GM12878 (cell line): Measurements from ENCODE around the gene COPS6. TPM values are rescaled to one million over a fixed set of nuclear protein-coding genes. Genes with fewer than 3 reads are reported as not detected.

ENCODE experiments used
- ATAC-seq: fragments of 200-7000 bp; cut with Tn5 transposase; 3 replicates; pipeline ENCODE4 v1.9.1; 2020; ENCODE audit warnings: mild to moderate bottlenecking, moderate library complexity
- BruUV-seq: library from RNA; stranded (reverse); fragments of 400-500 nt; replicated peaks from 2 replicates; lab custom pipeline; 2021; lab: Mats Ljungman, UMichigan
- CTCF ChIA-PET: fragments of 300-600 bp; sonication (Branson Sonifier 250); formaldehyde crosslinking; extraction: SDS; loops from one replicate; lab custom pipeline; 2021; ENCODE audit warnings: inconsistent platforms; lab: Yijun Ruan, JAX
- POLR2A ChIA-PET: fragments of 350-600 bp; formaldehyde crosslinking; extraction: SDS; loops from one replicate; lab custom pipeline; 2021; ENCODE audit warnings: inconsistent platforms; lab: Charles Lee
- RAD21 ChIA-PET: fragments of 300-600 bp; sonication (Branson Sonifier 250); formaldehyde crosslinking; loops from one replicate; lab custom pipeline; 2023; ENCODE audit warnings: antibody characterized with exemption; ENCODE audit not compliant: unreplicated experiment; lab: Charles Lee
- SMC1A ChIA-PET: fragments of 300-600 bp; sonication (Branson Sonifier 250); formaldehyde crosslinking; loops from one replicate; lab custom pipeline; 2023; ENCODE audit not compliant: unreplicated experiment, uncharacterized antibody; lab: Charles Lee
- DNase-seq: peaks from one replicate; pipeline ENCODE4 v3.0.0-alpha.2; 2011; ENCODE audit warnings: low read depth, low spot score
- FAIRE-seq: peaks from 3 replicates; lab custom pipeline; 2011; peaks lifted over from hg19 to GRCh38; lab: Jason Lieb, UNC
- H2AFZ ChIP-seq: 2 replicates; pipeline ENCODE4 v1.6.0; 2011; ENCODE audit warnings: low read depth, low read length, control low read depth; ENCODE audit not compliant: control insufficient read depth
- H3K27ac ChIP-seq: 2 replicates; pipeline ENCODE4 v1.5.1; 2011; ENCODE audit warnings: control low read depth; ENCODE audit not compliant: control insufficient read depth, insufficient read depth
- H3K27me3 ChIP-seq, 2 experiments: replicated peaks in 1 of 2; 2 replicates each; pipeline versions ENCODE4 v1.6.0 to v1.6.1; 2011; ENCODE audit warnings: low read length in 1 of 2; ENCODE audit not compliant: control insufficient read depth in 2 of 2, insufficient read depth in 2 of 2
- H3K36me3 ChIP-seq, 2 experiments: 2 replicates each; pipeline ENCODE4 v1.5.1; 2011; ENCODE audit warnings: low read length in 1 of 2; ENCODE audit not compliant: control insufficient read depth in 2 of 2, insufficient read depth in 2 of 2
- H3K4me1 ChIP-seq: 2 replicates; pipeline ENCODE4 v1.6.1; 2011; ENCODE audit warnings: mild to moderate bottlenecking, low read length, moderate library complexity, mixed read lengths; ENCODE audit not compliant: control insufficient read depth, insufficient read depth
- H3K4me2 ChIP-seq: 2 replicates; pipeline ENCODE4 v1.6.0; 2011; ENCODE audit warnings: control low read depth; ENCODE audit not compliant: control insufficient read depth, insufficient read depth
- H3K4me3 ChIP-seq: fragments of 200-600 bp; sonication (generic); 2 replicates; pipeline ENCODE4 v1.5.1; 2016
- H3K79me2 ChIP-seq: 2 replicates; pipeline ENCODE4 v1.6.0; 2011; ENCODE audit warnings: low read length; ENCODE audit not compliant: control insufficient read depth, insufficient read depth
- H3K9ac ChIP-seq: 2 replicates; pipeline ENCODE4 v1.8.0; 2011; ENCODE audit warnings: low read length, control low read depth, mixed read lengths; ENCODE audit not compliant: control insufficient read depth, insufficient read depth
- H3K9me3 ChIP-seq: replicated peaks from 3 replicates; pipeline ENCODE4 v1.5.1; 2011; ENCODE audit warnings: mild to moderate bottlenecking, low read length; ENCODE audit not compliant: control insufficient read depth, insufficient read depth
- H4K20me1 ChIP-seq: 2 replicates; pipeline ENCODE4 v1.6.0; 2011; ENCODE audit not compliant: control insufficient read depth, insufficient read depth
- BCL3 ChIP-seq: IDR thresholded peaks from 2 replicates; pipeline ENCODE4 v1.6.1; 2011; ENCODE audit warnings: borderline replicate concordance, low read depth, mild to moderate bottlenecking, moderate library complexity, low read length; ENCODE audit not compliant: insufficient read depth, poor library complexity, severe bottlenecking
- CREB1 ChIP-seq: IDR thresholded peaks from 2 replicates; pipeline ENCODE4 v1.6.1; 2012; ENCODE audit warnings: low read depth, mild to moderate bottlenecking, inconsistent platforms
- GATAD2B ChIP-seq: fragments of 450-650 bp; conservative IDR thresholded peaks from 2 replicates; pipeline ENCODE4 v1.6.1; 2017; ENCODE audit warnings: low read depth, mild to moderate bottlenecking, moderate library complexity
- JUND ChIP-seq: IDR thresholded peaks from 2 replicates; pipeline ENCODE4 v1.6.1; 2012; ENCODE audit warnings: low read depth, mild to moderate bottlenecking, low read length, improper control_type of control experiment, moderate library complexity
- MYB ChIP-seq: fragments of 150-350 bp; IDR thresholded peaks from 2 replicates; pipeline ENCODE4 v1.6.1; 2014; ENCODE audit warnings: mild to moderate bottlenecking, low read depth, low read length, borderline replicate concordance
- SMAD5 ChIP-seq: IDR thresholded peaks from 2 replicates; pipeline ENCODE4 v1.6.1; 2016; ENCODE audit warnings: antibody characterized with exemption, low read depth
- SMC3 ChIP-seq: IDR thresholded peaks from 2 replicates; pipeline ENCODE4 v1.6.1; 2011; ENCODE audit warnings: low read length, improper control_type of control experiment, borderline replicate concordance
- SP1 ChIP-seq: IDR thresholded peaks from one replicate; pipeline ENCODE4 v1.6.1; 2011; ENCODE audit warnings: low read depth, low read length
- SRF ChIP-seq, 2 experiments: IDR thresholded peaks; 2 replicates each; pipeline ENCODE4 v1.6.1; 2011; ENCODE audit warnings: low read depth in 2 of 2, low read length in 2 of 2, mild to moderate bottlenecking in 1 of 2, moderate library complexity in 1 of 2
- ZNF592 ChIP-seq: fragments of 450-650 bp; IDR thresholded peaks from 2 replicates; pipeline ENCODE4 v1.6.1; 2017; ENCODE audit warnings: mild to moderate bottlenecking, moderate library complexity
- WGBS: methylation state at CpG from one replicate; pipeline ENCODE4 v1.1.6; 2016; ENCODE audit warnings: low lambda C conversion rate; ENCODE audit not compliant: insufficient replicate concordance, insufficient coverage; ENCODE audit errors: missing lambda C conversion rate; 5-methylcytosine and 5-hydroxymethylcytosine counted together
- in situ Hi-C: fragments of 300-500 bp; cut with MboI; formaldehyde crosslinking; loops from 9 replicates; pipeline ENCODE4 v1.14.3; 2018; ENCODE audit warnings: mixed read lengths
- intact Hi-C: fragments of 100-400 bp; cut with micrococcal nuclease; formaldehyde crosslinking; loops from one replicate; pipeline ENCODE4 v1.14.2; 2022; ENCODE audit not compliant: unreplicated experiment
- polyA plus RNA-seq, 11 experiments: library from polyadenylated mRNA; depleted of rRNA in 4 of 11; unstranded in 6 of 11; stranded (reverse) in 5 of 11; fragments of >200 nt; fragmentation: Nextera tagmentation in 4 of 11; fragmentation: Illumina TruSeq in 1 of 11; extraction: Ambion mirVana in 4 of 11; extraction: Trizol in 1 of 11; gene quantifications; 1 replicate in 1 of 11; 2 replicates in 10 of 11; pipeline versions ENCODE4 v1.2.1 to v1.2.3, GENCODE V29; 2011 to 2016; ENCODE audit warnings: inconsistent platforms in 2 of 11, missing spikeins in 2 of 11, low read depth in 1 of 11
- total RNA-seq, 4 experiments: library from RNA; depleted of rRNA in 3 of 4; stranded (reverse); fragments of >200 nt in 3 of 4; fragmentation: Illumina TruSeq in 1 of 4; extraction: Trizol in 1 of 4; gene quantifications; 2 replicates each; pipeline versions ENCODE4 v1.2.1 to v1.2.3, GENCODE V29; 2013 to 2021
- TF ChIP-seq, protein P1 (sequence below): fragments of 450-650 bp; IDR thresholded peaks from 2 replicates; pipeline ENCODE4 v1.6.1; 2017; ENCODE audit warnings: mild to moderate bottlenecking, moderate library complexity

COPS6 gene
- total and polyA plus RNA-seq, 10 of the 15 experiments (the other 5 are each of a cell fraction or from before 2014, with no cell fraction given), result 28.5 to 182 (median 81.5) TPM

DNA sequence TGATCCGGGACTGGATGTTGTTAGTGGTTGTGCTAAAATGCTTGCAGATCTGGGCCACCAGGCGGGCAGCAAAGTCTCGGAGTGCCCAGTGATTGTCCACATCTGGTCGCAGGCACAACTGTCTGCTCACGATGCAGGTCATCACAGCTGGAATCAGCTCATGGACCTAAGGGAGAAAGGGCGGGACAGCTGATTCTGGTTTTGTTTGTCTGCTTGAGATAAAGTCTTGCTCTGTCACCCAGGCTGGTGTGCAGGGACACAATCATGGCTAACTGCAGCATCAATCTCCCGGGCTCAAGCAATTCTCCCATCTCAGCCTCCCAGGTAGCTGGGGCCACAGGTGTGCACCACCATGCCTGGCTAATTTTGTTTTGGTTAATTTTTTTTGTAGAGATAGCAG lies 22.4 kb downstream of the COPS6 start (continued):
- TF ChIP-seq, protein P1, sequence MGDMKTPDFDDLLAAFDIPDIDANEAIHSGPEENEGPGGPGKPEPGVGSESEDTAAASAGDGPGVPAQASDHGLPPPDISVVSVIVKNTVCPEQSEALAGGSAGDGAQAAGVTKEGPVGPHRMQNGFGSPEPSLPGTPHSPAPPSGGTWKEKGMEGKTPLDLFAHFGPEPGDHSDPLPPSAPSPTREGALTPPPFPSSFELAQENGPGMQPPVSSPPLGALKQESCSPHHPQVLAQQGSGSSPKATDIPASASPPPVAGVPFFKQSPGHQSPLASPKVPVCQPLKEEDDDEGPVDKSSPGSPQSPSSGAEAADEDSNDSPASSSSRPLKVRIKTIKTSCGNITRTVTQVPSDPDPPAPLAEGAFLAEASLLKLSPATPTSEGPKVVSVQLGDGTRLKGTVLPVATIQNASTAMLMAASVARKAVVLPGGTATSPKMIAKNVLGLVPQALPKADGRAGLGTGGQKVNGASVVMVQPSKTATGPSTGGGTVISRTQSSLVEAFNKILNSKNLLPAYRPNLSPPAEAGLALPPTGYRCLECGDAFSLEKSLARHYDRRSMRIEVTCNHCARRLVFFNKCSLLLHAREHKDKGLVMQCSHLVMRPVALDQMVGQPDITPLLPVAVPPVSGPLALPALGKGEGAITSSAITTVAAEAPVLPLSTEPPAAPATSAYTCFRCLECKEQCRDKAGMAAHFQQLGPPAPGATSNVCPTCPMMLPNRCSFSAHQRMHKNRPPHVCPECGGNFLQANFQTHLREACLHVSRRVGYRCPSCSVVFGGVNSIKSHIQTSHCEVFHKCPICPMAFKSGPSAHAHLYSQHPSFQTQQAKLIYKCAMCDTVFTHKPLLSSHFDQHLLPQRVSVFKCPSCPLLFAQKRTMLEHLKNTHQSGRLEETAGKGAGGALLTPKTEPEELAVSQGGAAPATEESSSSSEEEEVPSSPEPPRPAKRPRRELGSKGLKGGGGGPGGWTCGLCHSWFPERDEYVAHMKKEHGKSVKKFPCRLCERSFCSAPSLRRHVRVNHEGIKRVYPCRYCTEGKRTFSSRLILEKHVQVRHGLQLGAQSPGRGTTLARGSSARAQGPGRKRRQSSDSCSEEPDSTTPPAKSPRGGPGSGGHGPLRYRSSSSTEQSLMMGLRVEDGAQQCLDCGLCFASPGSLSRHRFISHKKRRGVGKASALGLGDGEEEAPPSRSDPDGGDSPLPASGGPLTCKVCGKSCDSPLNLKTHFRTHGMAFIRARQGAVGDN, result no peak
- TF ChIP-seq SMC3 (no peak), JUND (no peak)
- TF ChIP-seq, all 136 proteins: peak for 0

- Histone ChIP-seq H3K36me3 (peaks cover 5 to 9% of the 10 kb centered on the region in 2 experiments; a peak in 3 of 4 replicates), H3K4me2 (no peak overlapping the region), H3K4me3 (no peak overlapping the region), H3K9ac (no peak overlapping the region), H4K20me1 (no peaks in the 10 kb centered on the region), H2AFZ (no peak overlapping the region), H3K27me3 (no peaks in the 10 kb centered on the region), H3K79me2 (no peaks in the 10 kb centered on the region), H3K4me1 (no peaks in the 10 kb centered on the region), H3K9me3 (no peaks in the 10 kb centered on the region), H3K27ac (no peak overlapping the region)
- SMC1A ChIA-PET, result no interaction called here
- CTCF ChIA-PET, result no interaction called here
- DNase-seq, result no peak
- POLR2A ChIA-PET, result interaction anchor here (1.8 kb wide), 1 partner anchor 10 kb away, joined by 6 read pairs; the partner anchor contains the start of gene AP4M1
- whole genome bisulfite sequencing, result 92% methylated on average over 13 of the region's 13 CpGs
- intact Hi-C loops, result no loop called here
- FAIRE-seq, result no peak
- no peak for ATAC-seq
- BruUV-seq, result no TSS peak
- in situ Hi-C loops, result no loop called here
- RAD21 ChIA-PET, result no interaction called here
- TF ChIP-seq BCL3 (no peak), SP1 (no peak), CREB1 (no peak), JUND (no peak), MYB (no peak), GATAD2B (no peak), SMAD5 (no peak), SRF (IDR thresholded peaks at IDR 0.05; ENCODE audit: low read depth in 2 of 2, low read length in 2 of 2) (no peak), ZNF592 (no peak)
These were observed 23.1 kb downstream of the COPS6 start for GRCh38 chr7:100111914-100112313.
